Endothelial cell of umbilical vein (primary cell): Measurements from ENCODE around the gene BUB1B. TPM values are rescaled to one million over a fixed set of nuclear protein-coding genes. Genes with fewer than 3 reads are reported as not detected.

Experiments used
- BruUV-seq: library from RNA; stranded (reverse); fragments of 400-500 nt; replicated peaks from 2 replicates; lab custom pipeline; 2021; lab: Mats Ljungman, UMichigan
- CTCF ChIA-PET: fragments of 300-600, 350-600 bp; sonication (Branson Sonifier 250); formaldehyde crosslinking; loops from one replicate; lab custom pipeline; 2021; ENCODE audit warnings: antibody characterized with exemption, inconsistent platforms; lab: Charles Lee
- POLR2A ChIA-PET: fragments of 300-600, 350-600 bp; sonication (Branson Sonifier 250); formaldehyde crosslinking; loops from one replicate; lab custom pipeline; 2021; ENCODE audit warnings: antibody characterized with exemption, inconsistent platforms; lab: Charles Lee
- DNase-seq: peaks from one replicate; pipeline ENCODE4 v3.0.0-alpha.2; 2011; ENCODE audit warnings: low read depth, low spot score
- FAIRE-seq: peaks from 2 replicates; lab custom pipeline; 2011; peaks lifted over from hg19 to GRCh38; lab: Jason Lieb, UNC
- H2AFZ ChIP-seq: 2 replicates; pipeline ENCODE4 v1.6.0; 2012; ENCODE audit warnings: low read depth, low read length, control low read depth, inconsistent platforms
- H3K27ac ChIP-seq: 2 replicates; pipeline ENCODE4 v1.5.1; 2011; ENCODE audit warnings: low read depth, mild to moderate bottlenecking, control low read depth, low read length, moderate library complexity; ENCODE audit not compliant: insufficient read depth
- H3K27me3 ChIP-seq, 2 experiments: 2 replicates each; pipeline versions ENCODE4 v1.6.0 to v1.6.1; 2011; ENCODE audit warnings: low read length in 2 of 2, mixed read lengths in 1 of 2; ENCODE audit not compliant: control insufficient read depth in 2 of 2, insufficient read depth in 2 of 2
- H3K36me3 ChIP-seq, 2 experiments: 2 replicates in 1 of 2; 3 replicates in 1 of 2; pipeline ENCODE4 v1.5.1; 2011; ENCODE audit warnings: low read length in 2 of 2, mild to moderate bottlenecking in 1 of 2, moderate library complexity in 1 of 2; ENCODE audit not compliant: control insufficient read depth in 2 of 2, insufficient read depth in 2 of 2; ENCODE audit errors: extremely low read depth in 1 of 2
- H3K4me1 ChIP-seq: 3 replicates; pipeline ENCODE4 v1.5.1; 2011; ENCODE audit warnings: mild to moderate bottlenecking, low read length; ENCODE audit not compliant: control insufficient read depth, insufficient read depth; ENCODE audit errors: extremely low read depth
- H3K4me2 ChIP-seq: 2 replicates; pipeline ENCODE4 v1.6.1; 2011; ENCODE audit warnings: low read length, control low read depth, mixed read lengths; ENCODE audit not compliant: insufficient read depth
- H3K4me3 ChIP-seq, 3 experiments: fragments of 200-600 bp in 1 of 3; sonication (generic), shearing (Covaris generic) in 1 of 3; replicated peaks in 1 of 3; 2 replicates each; pipeline ENCODE4 v1.5.1; 2011 to 2016; ENCODE audit warnings: control low read depth in 3 of 3, low read length in 3 of 3, mild to moderate bottlenecking in 2 of 3, inconsistent platforms in 1 of 3, low read depth in 1 of 3, moderate library complexity in 1 of 3; ENCODE audit not compliant: insufficient read depth in 1 of 3
- H3K79me2 ChIP-seq: 2 replicates; pipeline ENCODE4 v1.6.0; 2012; ENCODE audit warnings: low read length, inconsistent platforms; ENCODE audit not compliant: control insufficient read depth, insufficient read depth
- H3K9ac ChIP-seq: replicated peaks from 2 replicates; pipeline ENCODE3; 2011; ENCODE audit warnings: low read length, control low read depth; ENCODE audit not compliant: insufficient read depth; ENCODE audit errors: extremely low read depth
- H3K9me1 ChIP-seq: replicated peaks from 3 replicates; pipeline ENCODE4 v1.6.0; 2011; ENCODE audit warnings: mild to moderate bottlenecking, low read length; ENCODE audit not compliant: control insufficient read depth, insufficient read depth; ENCODE audit errors: extremely low read depth
- H3K9me3 ChIP-seq: replicated peaks from 2 replicates; pipeline ENCODE4 v1.5.1; 2012; ENCODE audit warnings: low read length, inconsistent platforms; ENCODE audit not compliant: control insufficient read depth, insufficient read depth
- H4K20me1 ChIP-seq: replicated peaks from 2 replicates; pipeline ENCODE3; 2011; ENCODE audit warnings: mild to moderate bottlenecking, low read length; ENCODE audit not compliant: control insufficient read depth, insufficient read depth; ENCODE audit errors: extremely low read depth
- CTCF ChIP-seq, 2 donors: IDR thresholded peaks; 1 replicate in 1 of 2; 2 replicates in 1 of 2; pipeline ENCODE4 v1.5.1; 2011; ENCODE audit warnings: low read length in 2 of 2, mild to moderate bottlenecking in 2 of 2, moderate library complexity in 2 of 2, control low read depth in 1 of 2, inconsistent platforms in 1 of 2, low read depth in 1 of 2; ENCODE audit not compliant: insufficient read depth in 1 of 2; ENCODE audit errors: extremely low read depth in 1 of 2
- EZH2 ChIP-seq: IDR thresholded peaks from 2 replicates; pipeline ENCODE4 v1.6.1; 2012; ENCODE audit warnings: borderline replicate concordance, low read depth, mild to moderate bottlenecking, moderate library complexity, low read length, inconsistent platforms; ENCODE audit not compliant: severe bottlenecking
- FOS ChIP-seq: IDR thresholded peaks from 2 replicates; pipeline ENCODE4 v1.6.1; 2011; ENCODE audit warnings: mild to moderate bottlenecking, low read length, moderate library complexity, borderline replicate concordance; ENCODE audit not compliant: insufficient read depth
- GATA2 ChIP-seq: IDR thresholded peaks from 2 replicates; pipeline ENCODE4 v1.7.0; 2011; ENCODE audit warnings: low read depth, mild to moderate bottlenecking, moderate library complexity, mixed read lengths, low read length; ENCODE audit not compliant: insufficient read length, insufficient read depth
- JUN ChIP-seq: IDR thresholded peaks from 2 replicates; pipeline ENCODE4 v1.6.1; 2011; ENCODE audit warnings: borderline replicate concordance, low read depth; ENCODE audit not compliant: insufficient read length, insufficient read depth
- MAX ChIP-seq: IDR thresholded peaks from 2 replicates; pipeline ENCODE4 v1.6.1; 2011; ENCODE audit not compliant: insufficient read depth, insufficient read length
- MYC ChIP-seq: IDR thresholded peaks from one replicate; pipeline ENCODE4 v1.6.1; 2011; ENCODE audit warnings: mild to moderate bottlenecking, low read depth, low read length
- POLR2A ChIP-seq: IDR thresholded peaks from 2 replicates; pipeline ENCODE4 v1.6.1; 2012; ENCODE audit warnings: low read depth, mild to moderate bottlenecking, control low read depth, low read length
- POLR2AphosphoS5 ChIP-seq: IDR thresholded peaks from 2 replicates; pipeline ENCODE4 v1.6.1; 2012; ENCODE audit warnings: low read depth, mild to moderate bottlenecking, control low read depth, low read length, moderate library complexity; ENCODE audit not compliant: insufficient read depth
- dilution Hi-C: fragments of 300-500 bp; cut with MboI; formaldehyde crosslinking; loops from one replicate; pipeline ENCODE4 v1.15.0; 2019; ENCODE audit warnings: low sequenced_read_pairs; ENCODE audit not compliant: extremely low pct_ligation_motif_present
- intact Hi-C: fragments of 100-400 bp; cut with micrococcal nuclease; formaldehyde crosslinking; loops from one replicate; pipeline ENCODE4 v1.10.0; 2022
- polyA plus RNA-seq, 4 experiments: library from polyadenylated mRNA; depleted of rRNA in 3 of 4; stranded (reverse) in 3 of 4; unstranded in 1 of 4; fragments of >200 nt; gene quantifications; 2 replicates each; pipeline versions ENCODE4 v1.2.1 to v1.2.3, GENCODE V29; 2011 to 2012; ENCODE audit warnings: missing spikeins in 1 of 4
- total RNA-seq: library from RNA; stranded (reverse); gene quantifications from 2 replicates; pipeline ENCODE4 v1.2.3, GENCODE V29; 2021

The BUB1B gene
- total and polyA plus RNA-seq, 2 donors (not counting 3 experiments of a cell fraction or from before 2014, with no cell fraction given), result 12.2 to 69.8 TPM

GRCh38 chr15:40264321-40265153 is 103.7 kb downstream of the BUB1B start:
- BruUV-seq, result no TSS peak
- ChIA-PET CTCF (interaction anchor here (1.0 to 20.1 kb wide), 8 partner anchors 10 to 74 kb away, joined by 3 to 879 read pairs (median 4); partner anchors contain the start of genes ANKRD63 and PAK6), POLR2A (no interaction called here)
- H4K20me1 ChIP-seq, result no peaks in the 10 kb centered on the region
- H3K9ac ChIP-seq, result no peak overlapping the region
- no peak overlapping the region for H3K27ac ChIP-seq
- peaks cover 3 to 7% of the 10 kb centered on the region in 2 experiments for H3K27me3 ChIP-seq
- no peaks in the 10 kb centered on the region for H3K9me1 ChIP-seq
- H3K79me2 ChIP-seq, result no peaks in the 10 kb centered on the region
- H3K4me2 ChIP-seq, result no peak overlapping the region
- TF ChIP-seq CTCF (IDR thresholded peaks at IDR 0.05; ENCODE audit: extremely low read depth in 1 of 2, insufficient read depth in 1 of 2, low read depth in 1 of 2, low read length in 2 of 2), result no peak
- dilution Hi-C loops, result no loop called here
- DNase-seq (no peak), FAIRE-seq (no peak)
- H3K9me3 ChIP-seq, result no peaks in the 10 kb centered on the region
- no peak overlapping the region for H2AFZ ChIP-seq
- intact Hi-C loops, result no loop called here
- no peaks in the 10 kb centered on the region for H3K36me3 ChIP-seq
- no peak overlapping the region for H3K4me3 ChIP-seq
- H3K4me1 ChIP-seq, result peaks cover 9% of the 10 kb centered on the region

GRCh38 chr15:40265355-40265754 is 104.5 kb downstream of the BUB1B start:
- intact Hi-C loops, result no loop called here
- Histone ChIP-seq H3K9me3 (no peaks in the 10 kb centered on the region), H3K36me3 (no peaks in the 10 kb centered on the region), H3K9me1 (no peaks in the 10 kb centered on the region), H3K27me3 (peaks cover 3 to 5% of the 10 kb centered on the region in 2 experiments), H3K27ac (no peak overlapping the region), H3K4me1 (peaks cover 9% of the 10 kb centered on the region), H3K79me2 (no peaks in the 10 kb centered on the region), H4K20me1 (no peaks in the 10 kb centered on the region), H3K4me2 (no peak overlapping the region), H3K4me3 (no peak overlapping the region), H3K9ac (no peak overlapping the region), H2AFZ (no peak overlapping the region)
- FAIRE-seq (no peak), DNase-seq (no peak)
- dilution Hi-C loops, result no loop called here
- no TSS peak for BruUV-seq
- TF ChIP-seq POLR2A, result no peak
- TF ChIP-seq GATA2, result no peak
- no peak for TF ChIP-seq EZH2
- no peak for TF ChIP-seq MAX
- no peak for TF ChIP-seq MYC
- no peak for TF ChIP-seq FOS
- TF ChIP-seq JUN, result no peak
- TF ChIP-seq POLR2AphosphoS5, result no peak
- no peak for TF ChIP-seq CTCF (IDR thresholded peaks at IDR 0.05; ENCODE audit: extremely low read depth in 1 of 2, insufficient read depth in 1 of 2, low read depth in 1 of 2, low read length in 2 of 2)
- ChIA-PET POLR2A (no interaction called here), CTCF (interaction anchor here (1.1 to 20.1 kb wide), 5 partner anchors 9 to 50 kb away, joined by 3 to 879 read pairs (median 16); partner anchors contain the start of gene PAK6)
